PC-3 (cell line): Measurements from ENCODE around the gene CYP19A1. TPM values are rescaled to one million over a fixed set of nuclear protein-coding genes. Genes with fewer than 3 reads are reported as not detected.

Experiments used
- ATAC-seq: fragments of 200-7000 bp; cut with Tn5 transposase; 2 replicates; pipeline ENCODE4 v1.9.1; 2020; ENCODE audit warnings: mild to moderate bottlenecking, moderate library complexity
- BruUV-seq: library from RNA; stranded (reverse); fragments of 400-500 nt; replicated peaks from 2 replicates; lab custom pipeline; 2021; lab: Mats Ljungman, UMichigan
- CTCF ChIA-PET: fragments of 300-600 bp; sonication (Branson Sonifier 250); formaldehyde crosslinking; loops from one replicate; lab custom pipeline; 2022; ENCODE audit warnings: antibody characterized with exemption; lab: Charles Lee
- POLR2A ChIA-PET: fragments of 300-600 bp; sonication (Branson Sonifier 250); formaldehyde crosslinking; loops from one replicate; lab custom pipeline; 2022; ENCODE audit warnings: antibody characterized with exemption; ENCODE audit not compliant: unreplicated experiment; lab: Charles Lee
- DNase-seq: peaks from one replicate; pipeline ENCODE4 v3.0.0-alpha.2; 2015
- H2AFZ ChIP-seq: fragments of 300-600 bp; sonication (generic); 2 replicates; pipeline ENCODE4 v1.6.0; 2016; ENCODE audit warnings: antibody characterized with exemption, low read length
- H3F3A ChIP-seq: fragments of 300-600 bp; sonication (generic); one replicate; pipeline ENCODE4 v1.6.0; 2017; ENCODE audit warnings: antibody characterized with exemption, low read length, control low read depth, mild to moderate bottlenecking; ENCODE audit not compliant: unreplicated experiment
- H3K27ac ChIP-seq: fragments of 300-600 bp; sonication (generic); 2 replicates; pipeline ENCODE4 v1.5.1; 2016; ENCODE audit warnings: mild to moderate bottlenecking, low read length
- H3K27me3 ChIP-seq: fragments of 300-600 bp; sonication (generic); 2 replicates; pipeline ENCODE4 v1.6.1; 2016; ENCODE audit warnings: low read length, mixed read lengths
- H3K36me3 ChIP-seq: fragments of 300-600 bp; sonication (generic); 2 replicates; pipeline ENCODE4 v1.6.1; 2016; ENCODE audit warnings: low read depth, mixed run types, low read length, mixed read lengths
- H3K4me1 ChIP-seq: fragments of 300-600 bp; sonication (generic); 2 replicates; pipeline ENCODE4 v1.5.1; 2016; ENCODE audit warnings: low read length; ENCODE audit not compliant: insufficient read depth
- H3K4me2 ChIP-seq: fragments of 300-600 bp; sonication (generic); 2 replicates; pipeline ENCODE4 v1.6.0; 2016; ENCODE audit warnings: low read length
- H3K4me3 ChIP-seq: fragments of 300-600 bp; sonication (generic); 2 replicates; pipeline ENCODE4 v1.5.1; 2016; ENCODE audit warnings: mild to moderate bottlenecking, low read length, mixed read lengths
- H3K79me2 ChIP-seq: fragments of 300-600 bp; sonication (generic); 2 replicates; pipeline ENCODE4 v1.6.1; 2017; ENCODE audit warnings: low read length, mixed read lengths
- H3K9ac ChIP-seq: fragments of 300-600 bp; sonication (generic); 2 replicates; pipeline ENCODE4 v1.6.0; 2016; ENCODE audit warnings: mild to moderate bottlenecking, low read length
- H3K9me2 ChIP-seq: fragments of 300-600 bp; sonication (generic); replicated peaks from 2 replicates; pipeline ENCODE4 v1.6.1; 2016; ENCODE audit warnings: mixed run types, low read length, mixed read lengths
- H3K9me3 ChIP-seq: fragments of 300-600 bp; sonication (generic); 2 replicates; pipeline ENCODE4 v1.6.1; 2016; ENCODE audit warnings: low read length, mixed read lengths
- H4K20me1 ChIP-seq: fragments of 300-600 bp; sonication (generic); 2 replicates; pipeline ENCODE4 v1.6.1; 2016; ENCODE audit warnings: low read length, mixed read lengths
- EZH2 ChIP-seq: fragments of 300-600 bp; sonication (generic); IDR thresholded peaks from one replicate; pipeline ENCODE4 v1.6.1; 2017; ENCODE audit warnings: antibody characterized with exemption, mild to moderate bottlenecking, low read length; ENCODE audit not compliant: unreplicated experiment
- EZH2phosphoT487 ChIP-seq: fragments of 300-600 bp; sonication (generic); IDR thresholded peaks from 2 replicates; pipeline ENCODE4 v1.6.1; 2018; ENCODE audit warnings: mild to moderate bottlenecking, antibody characterized with exemption, low read length, borderline replicate concordance
- intact Hi-C: fragments of 100-400 bp; cut with micrococcal nuclease; formaldehyde crosslinking; loops from 2 replicates; pipeline ENCODE4 v1.9.0; 2023
- total RNA-seq: library from RNA; depleted of rRNA; stranded (reverse); fragments of >200 nt; gene quantifications from 2 replicates; pipeline ENCODE4 v1.2.3, GENCODE V29; 2014
- TF ChIP-seq, protein P1 (sequence below): fragments of 300-600 bp; sonication (generic); conservative IDR thresholded peaks from 2 replicates; pipeline ENCODE4 v1.5.1; 2017; ENCODE audit warnings: antibody characterized with exemption, low read depth, mild to moderate bottlenecking, low read length

CYP19A1 gene
- total RNA-seq, 1 experiment from 2014 or later: not detected

GRCh38 chr15:51356147-51356546, 17.8 kb upstream of the CYP19A1 start:
- no peaks in the 10 kb centered on the region for H3K79me2 ChIP-seq
- H2AFZ ChIP-seq: no peak overlapping the region
- no peak for DNase-seq
- no peak overlapping the region for H3K27ac ChIP-seq
- ChIA-PET POLR2A (no interaction called here), CTCF (no interaction called here)
- no peak overlapping the region for H3K4me3 ChIP-seq
- no peaks in the 10 kb centered on the region for H3K4me1 ChIP-seq
- TF ChIP-seq, protein P1, sequence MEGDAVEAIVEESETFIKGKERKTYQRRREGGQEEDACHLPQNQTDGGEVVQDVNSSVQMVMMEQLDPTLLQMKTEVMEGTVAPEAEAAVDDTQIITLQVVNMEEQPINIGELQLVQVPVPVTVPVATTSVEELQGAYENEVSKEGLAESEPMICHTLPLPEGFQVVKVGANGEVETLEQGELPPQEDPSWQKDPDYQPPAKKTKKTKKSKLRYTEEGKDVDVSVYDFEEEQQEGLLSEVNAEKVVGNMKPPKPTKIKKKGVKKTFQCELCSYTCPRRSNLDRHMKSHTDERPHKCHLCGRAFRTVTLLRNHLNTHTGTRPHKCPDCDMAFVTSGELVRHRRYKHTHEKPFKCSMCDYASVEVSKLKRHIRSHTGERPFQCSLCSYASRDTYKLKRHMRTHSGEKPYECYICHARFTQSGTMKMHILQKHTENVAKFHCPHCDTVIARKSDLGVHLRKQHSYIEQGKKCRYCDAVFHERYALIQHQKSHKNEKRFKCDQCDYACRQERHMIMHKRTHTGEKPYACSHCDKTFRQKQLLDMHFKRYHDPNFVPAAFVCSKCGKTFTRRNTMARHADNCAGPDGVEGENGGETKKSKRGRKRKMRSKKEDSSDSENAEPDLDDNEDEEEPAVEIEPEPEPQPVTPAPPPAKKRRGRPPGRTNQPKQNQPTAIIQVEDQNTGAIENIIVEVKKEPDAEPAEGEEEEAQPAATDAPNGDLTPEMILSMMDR: no peak
- no peak for TF ChIP-seq EZH2
- no peak for TF ChIP-seq EZH2phosphoT487
- H3K4me2 ChIP-seq: no peak overlapping the region
- H3K9me2 ChIP-seq: no peaks in the 10 kb centered on the region
- no peak for ATAC-seq
- H3F3A ChIP-seq: no peaks in the 10 kb centered on the region
- H4K20me1 ChIP-seq: no peaks in the 10 kb centered on the region
- H3K9ac ChIP-seq: no peak overlapping the region
- BruUV-seq: no TSS peak
- no peaks in the 10 kb centered on the region for H3K27me3 ChIP-seq
- no peaks in the 10 kb centered on the region for H3K36me3 ChIP-seq
- H3K9me3 ChIP-seq: no peaks in the 10 kb centered on the region
- intact Hi-C loops: no loop called here

DNA sequence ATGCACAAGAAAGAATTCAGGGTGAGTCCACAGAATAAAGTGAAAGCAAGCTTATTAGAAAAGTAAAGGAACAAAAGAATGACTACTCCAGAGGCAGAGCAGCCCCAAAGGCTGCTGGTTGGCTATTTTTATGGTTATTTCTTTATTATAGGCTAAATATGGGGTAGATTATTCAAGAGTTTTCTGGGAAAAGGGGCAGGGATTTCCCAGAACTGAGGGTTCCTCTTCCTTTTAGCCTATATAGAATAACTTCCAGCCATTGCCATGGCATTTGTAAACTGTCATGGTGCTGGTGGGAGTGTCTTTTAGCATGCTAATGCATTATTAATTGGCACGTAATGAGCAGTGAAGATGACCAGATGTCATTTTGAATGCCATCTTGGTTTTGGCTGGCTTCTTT, 16.7 kb upstream of the CYP19A1 start:
- Histone ChIP-seq H3K4me3 (no peak overlapping the region), H3K9me2 (no peaks in the 10 kb centered on the region), H3K27me3 (no peaks in the 10 kb centered on the region), H3K9me3 (no peaks in the 10 kb centered on the region), H3K79me2 (no peaks in the 10 kb centered on the region), H3K9ac (no peak overlapping the region), H3K36me3 (no peaks in the 10 kb centered on the region), H2AFZ (no peak overlapping the region), H3K4me1 (no peaks in the 10 kb centered on the region), H3F3A (no peaks in the 10 kb centered on the region), H4K20me1 (no peaks in the 10 kb centered on the region), H3K4me2 (no peak overlapping the region), H3K27ac (no peak overlapping the region)
- intact Hi-C loops: no loop called here
- ChIA-PET POLR2A (no interaction called here), CTCF (no interaction called here)
- TF ChIP-seq EZH2: no peak
- TF ChIP-seq EZH2phosphoT487: no peak
- TF ChIP-seq, protein P1: no peak
- no TSS peak for BruUV-seq
- no peak for DNase-seq
- ATAC-seq: no peak

DNA sequence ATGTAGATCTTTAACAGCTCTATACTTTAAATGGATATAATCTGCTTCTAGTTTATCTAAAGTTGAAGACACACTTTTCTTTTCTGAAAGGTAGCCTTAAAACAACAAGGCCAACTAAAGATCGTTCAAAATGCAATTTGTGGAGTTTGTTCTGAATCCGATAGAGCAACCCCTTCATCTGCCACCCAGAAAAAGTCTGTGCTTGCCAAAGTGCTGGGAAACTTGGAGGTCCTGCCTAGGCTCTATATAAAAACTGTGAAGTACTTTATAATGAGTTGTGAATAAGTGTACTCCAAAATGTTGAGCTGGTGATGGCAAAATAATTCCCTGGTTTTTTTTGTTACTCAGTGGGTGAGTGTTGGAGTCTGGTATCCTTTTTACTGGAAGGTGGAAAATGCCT, 15.6 kb upstream of the CYP19A1 start:
- Histone ChIP-seq H3K27me3 (no peaks in the 10 kb centered on the region), H3K9ac (no peak overlapping the region), H4K20me1 (no peaks in the 10 kb centered on the region), H3K4me2 (no peak overlapping the region), H3K27ac (no peak overlapping the region), H2AFZ (no peak overlapping the region), H3K9me3 (no peaks in the 10 kb centered on the region), H3K36me3 (no peaks in the 10 kb centered on the region), H3K4me1 (no peaks in the 10 kb centered on the region; the same call in none of the 2 replicates), H3K79me2 (no peaks in the 10 kb centered on the region), H3K4me3 (no peak overlapping the region), H3F3A (no peaks in the 10 kb centered on the region), H3K9me2 (no peaks in the 10 kb centered on the region)
- ATAC-seq: no peak
- intact Hi-C loops: no loop called here
- POLR2A ChIA-PET: no interaction called here
- TF ChIP-seq, protein P1: no peak
- TF ChIP-seq EZH2phosphoT487 (no peak), EZH2 (no peak)
- no TSS peak for BruUV-seq
- CTCF ChIA-PET: interaction anchor here (0.5 kb wide), 1 partner anchor 28 kb away, joined by 8 read pairs; no protein-coding TSS in a partner anchor
- no peak for DNase-seq
